GM19351 (cell line): ENCODE results near the gene TFCP2.

ENCODE experiments used
- ATAC-seq: cut with Tn5 transposase; IDR thresholded peaks from one replicate; pipeline ENCODE4 v1.9.1; 2021; ENCODE audit warnings: mild to moderate bottlenecking, moderate library complexity; ENCODE audit not compliant: unreplicated experiment

The TFCP2 gene

GRCh38 chr12:51197736-51198567 is 25.0 kb upstream of the TFCP2 start:
- ATAC-seq = no peak

- ATAC-seq = no peak
Observed at GRCh38 chr12:51196547-51196946, 23.6 kb upstream of the TFCP2 start.

- no peak for ATAC-seq
Observed at GRCh38 chr12:51195841-51196240, 22.9 kb upstream of the TFCP2 start.

- no peak for ATAC-seq
Observed at GRCh38 chr12:51192284-51192671, 19.3 kb upstream of the TFCP2 start.

- no peak for ATAC-seq
Observed at GRCh38 chr12:51191516-51192283, 18.8 kb upstream of the TFCP2 start.

- ATAC-seq = no peak
Observed at GRCh38 chr12:51190820-51191219, 17.9 kb upstream of the TFCP2 start.

- ATAC-seq = no peak
Observed at GRCh38 chr12:51189790-51190355, 16.9 kb upstream of the TFCP2 start.

GRCh38 chr12:51188359-51189051 is 15.6 kb upstream of the TFCP2 start:
- ATAC-seq = peak; percentile 58

- ATAC-seq = no peak
Observed at GRCh38 chr12:51187370-51187987, 14.5 kb upstream of the TFCP2 start.

GRCh38 chr12:51186465-51187085 is 13.6 kb upstream of the TFCP2 start:
- no peak for ATAC-seq

GRCh38 chr12:51185171-51185717 is 12.3 kb upstream of the TFCP2 start:
- no peak for ATAC-seq

- no peak for ATAC-seq
Observed at GRCh38 chr12:51183816-51184215, 10.9 kb upstream of the TFCP2 start.

GRCh38 chr12:51183349-51183748 is 10.4 kb upstream of the TFCP2 start:
- ATAC-seq = no peak

- ATAC-seq = no peak
Observed at GRCh38 chr12:51181558-51181957, 8.6 kb upstream of the TFCP2 start.

- ATAC-seq = no peak
Observed at GRCh38 chr12:51177897-51178296, 5.0 kb upstream of the TFCP2 start.

- no peak for ATAC-seq
Observed at GRCh38 chr12:51174501-51174900, 1.6 kb upstream of the TFCP2 start.

- peak; percentile 2 for ATAC-seq
Observed at GRCh38 chr12:51171884-51172514, 936 bp downstream of the TFCP2 start.

GRCh38 chr12:51163795-51164194 is 9.1 kb downstream of the TFCP2 start:
- no peak for ATAC-seq

- no peak for ATAC-seq
Observed at GRCh38 chr12:51162217-51162616, 10.7 kb downstream of the TFCP2 start.
